PC-9 (cell line): ENCODE data around the gene DAAM2. TPM values are rescaled to one million over a fixed set of nuclear protein-coding genes. Genes with fewer than 3 reads are reported as not detected.

Source experiments
- BruUV-seq: library from RNA; stranded (reverse); fragments of 400-500 nt; replicated peaks from 2 replicates; lab custom pipeline; 2021; lab: Mats Ljungman, UMichigan
- CTCF ChIA-PET: fragments of 300-600 bp; sonication (Branson Sonifier 250); formaldehyde crosslinking; loops from one replicate; lab custom pipeline; 2022; ENCODE audit warnings: antibody characterized with exemption; lab: Charles Lee
- POLR2A ChIA-PET: fragments of 300-600 bp; sonication (Branson Sonifier 250); formaldehyde crosslinking; loops from one replicate; lab custom pipeline; 2022; ENCODE audit warnings: antibody characterized with exemption; ENCODE audit not compliant: unreplicated experiment; lab: Charles Lee
- DNase-seq, 2 experiments: peaks; one replicate each; pipeline versions ENCODE4 v3.0.0 to v3.0.0-alpha.2; 2015 to 2022; ENCODE audit warnings: mixed read lengths in 1 of 2
- H2AFZ ChIP-seq: fragments of 200-600 bp; sonication (generic); 2 replicates; pipeline ENCODE4 v1.8.1; 2017; ENCODE audit warnings: antibody characterized with exemption
- H3F3A ChIP-seq: fragments of 200-600 bp; sonication (generic); 2 replicates; pipeline ENCODE4 v1.8.1; 2017; ENCODE audit warnings: antibody characterized with exemption, mild to moderate bottlenecking, low read depth; ENCODE audit not compliant: insufficient read depth
- H3K27ac ChIP-seq: fragments of 200-600 bp; sonication (generic); 2 replicates; pipeline ENCODE4 v1.6.1; 2016; ENCODE audit warnings: mixed run types
- H3K27me3 ChIP-seq: fragments of 200-600 bp; sonication (generic); 2 replicates; pipeline ENCODE4 v1.6.1; 2016; ENCODE audit warnings: low read depth, mixed run types; ENCODE audit not compliant: insufficient read depth
- H3K36me3 ChIP-seq: fragments of 200-600 bp; sonication (generic); 2 replicates; pipeline ENCODE4 v1.6.1; 2016; ENCODE audit warnings: low read depth, mixed run types
- H3K4me1 ChIP-seq: fragments of 200-600 bp; sonication (generic); replicated peaks from 2 replicates; pipeline ENCODE4 v1.6.1; 2016; ENCODE audit warnings: mixed run types; ENCODE audit not compliant: insufficient read depth
- H3K4me2 ChIP-seq: fragments of 200-600 bp; sonication (generic); 2 replicates; pipeline ENCODE4 v1.6.1; 2017; ENCODE audit warnings: mixed run types
- H3K4me3 ChIP-seq: fragments of 200-600 bp; sonication (generic); 2 replicates; pipeline ENCODE4 v1.6.1; 2016; ENCODE audit warnings: mixed run types
- H3K79me2 ChIP-seq: fragments of 200-600 bp; sonication (generic); 2 replicates; pipeline ENCODE4 v1.6.1; 2017; ENCODE audit warnings: low read depth, mixed run types
- H3K9me2 ChIP-seq: fragments of 200-600 bp; sonication (generic); 2 replicates; pipeline ENCODE4 v1.8.1; 2017; ENCODE audit warnings: mild to moderate bottlenecking; ENCODE audit not compliant: insufficient read depth
- H3K9me3 ChIP-seq: fragments of 200-600 bp; sonication (generic); 2 replicates; pipeline ENCODE4 v1.8.1; 2016; ENCODE audit warnings: low read depth; ENCODE audit not compliant: insufficient read depth
- H4K20me1 ChIP-seq: fragments of 200-600 bp; sonication (generic); 2 replicates; pipeline ENCODE4 v1.8.1; 2017; ENCODE audit not compliant: insufficient read depth
- CTCF ChIP-seq: fragments of 200-600 bp; sonication (generic); conservative IDR thresholded peaks from 2 replicates; pipeline ENCODE4 v1.6.1; 2017; ENCODE audit warnings: mixed run types, antibody characterized with exemption, mild to moderate bottlenecking, moderate library complexity
- EZH2 ChIP-seq: fragments of 200-600 bp; sonication (generic); IDR thresholded peaks from 2 replicates; pipeline ENCODE4 v1.8.0; 2017; ENCODE audit warnings: antibody characterized with exemption, low read depth
- intact Hi-C: fragments of 100-400 bp; cut with micrococcal nuclease; formaldehyde crosslinking; loops from one replicate; pipeline ENCODE4 v1.10.0; 2022; ENCODE audit not compliant: unreplicated experiment
- total RNA-seq: library from RNA; stranded (reverse); gene quantifications from 2 replicates; pipeline ENCODE4 v1.2.3, GENCODE V29; 2021

The DAAM2 gene
- total RNA-seq, 1 experiment from 2014 or later = not detected

GRCh38 chr6:39909701-39910100 lies 117.5 kb downstream of the DAAM2 start:
- CTCF ChIA-PET = no interaction called here
- Histone ChIP-seq H3K27ac (no peak overlapping the region), H3K27me3 (peaks cover 59% of the 10 kb centered on the region), H3K4me2 (no peak overlapping the region), H3K79me2 (no peaks in the 10 kb centered on the region), H3K4me1 (no peaks in the 10 kb centered on the region), H3F3A (no peaks in the 10 kb centered on the region), H3K9me2 (no peaks in the 10 kb centered on the region), H4K20me1 (no peaks in the 10 kb centered on the region), H2AFZ (no peak overlapping the region), H3K9me3 (no peaks in the 10 kb centered on the region), H3K4me3 (no peak overlapping the region), H3K36me3 (no peaks in the 10 kb centered on the region)
- intact Hi-C loops = no loop called here
- no peak for TF ChIP-seq CTCF
- no peak for TF ChIP-seq EZH2
- DNase-seq = no peak
- POLR2A ChIA-PET = no interaction called here
- BruUV-seq = no TSS peak

GRCh38 chr6:39910164-39910563 lies 118.0 kb downstream of the DAAM2 start:
- H3K36me3 ChIP-seq = no peaks in the 10 kb centered on the region
- H3K27me3 ChIP-seq = peaks cover 58% of the 10 kb centered on the region
- no peaks in the 10 kb centered on the region for H3K9me3 ChIP-seq
- no peak overlapping the region for H2AFZ ChIP-seq
- ChIA-PET POLR2A (no interaction called here), CTCF (no interaction called here)
- intact Hi-C loops = no loop called here
- no peaks in the 10 kb centered on the region for H3K4me1 ChIP-seq
- DNase-seq = no peak
- H3K79me2 ChIP-seq = no peaks in the 10 kb centered on the region
- no peaks in the 10 kb centered on the region for H3K9me2 ChIP-seq
- no peak overlapping the region for H3K4me3 ChIP-seq
- no peaks in the 10 kb centered on the region for H3F3A ChIP-seq
- H3K27ac ChIP-seq = no peak overlapping the region
- TF ChIP-seq CTCF = no peak
- TF ChIP-seq EZH2 = no peak
- no peak overlapping the region for H3K4me2 ChIP-seq
- no TSS peak for BruUV-seq
- no peaks in the 10 kb centered on the region for H4K20me1 ChIP-seq

- Histone ChIP-seq H3F3A (no peaks in the 10 kb centered on the region), H3K27me3 (peaks cover 56% of the 10 kb centered on the region), H3K4me1 (no peaks in the 10 kb centered on the region), H3K27ac (no peak overlapping the region), H4K20me1 (no peaks in the 10 kb centered on the region), H3K36me3 (no peaks in the 10 kb centered on the region), H3K4me2 (no peak overlapping the region), H3K79me2 (no peaks in the 10 kb centered on the region), H3K9me3 (no peaks in the 10 kb centered on the region), H3K9me2 (no peaks in the 10 kb centered on the region), H2AFZ (no peak overlapping the region), H3K4me3 (no peak overlapping the region)
- BruUV-seq = no TSS peak
- ChIA-PET CTCF (no interaction called here), POLR2A (no interaction called here)
- TF ChIP-seq CTCF = no peak
- TF ChIP-seq EZH2 = no peak
- no peak for DNase-seq
- intact Hi-C loops = no loop called here
These were observed 118.6 kb downstream of the DAAM2 start for GRCh38 chr6:39910744-39911143.
